WI38 (cell line): ENCODE measurements around the gene NMT2.

ENCODE experiments used
- H3K4me3 ChIP-seq: 2 replicates; pipeline ENCODE4 v1.5.1; 2011; ENCODE audit warnings: low read depth, mild to moderate bottlenecking, control low read depth, low read length
- TF ChIP-seq, protein P1 (sequence below): IDR thresholded peaks from 2 replicates; pipeline ENCODE4 v1.5.1; 2012; ENCODE audit warnings: low read depth, mild to moderate bottlenecking, control low read depth, low read length

Gene NMT2

DNA sequence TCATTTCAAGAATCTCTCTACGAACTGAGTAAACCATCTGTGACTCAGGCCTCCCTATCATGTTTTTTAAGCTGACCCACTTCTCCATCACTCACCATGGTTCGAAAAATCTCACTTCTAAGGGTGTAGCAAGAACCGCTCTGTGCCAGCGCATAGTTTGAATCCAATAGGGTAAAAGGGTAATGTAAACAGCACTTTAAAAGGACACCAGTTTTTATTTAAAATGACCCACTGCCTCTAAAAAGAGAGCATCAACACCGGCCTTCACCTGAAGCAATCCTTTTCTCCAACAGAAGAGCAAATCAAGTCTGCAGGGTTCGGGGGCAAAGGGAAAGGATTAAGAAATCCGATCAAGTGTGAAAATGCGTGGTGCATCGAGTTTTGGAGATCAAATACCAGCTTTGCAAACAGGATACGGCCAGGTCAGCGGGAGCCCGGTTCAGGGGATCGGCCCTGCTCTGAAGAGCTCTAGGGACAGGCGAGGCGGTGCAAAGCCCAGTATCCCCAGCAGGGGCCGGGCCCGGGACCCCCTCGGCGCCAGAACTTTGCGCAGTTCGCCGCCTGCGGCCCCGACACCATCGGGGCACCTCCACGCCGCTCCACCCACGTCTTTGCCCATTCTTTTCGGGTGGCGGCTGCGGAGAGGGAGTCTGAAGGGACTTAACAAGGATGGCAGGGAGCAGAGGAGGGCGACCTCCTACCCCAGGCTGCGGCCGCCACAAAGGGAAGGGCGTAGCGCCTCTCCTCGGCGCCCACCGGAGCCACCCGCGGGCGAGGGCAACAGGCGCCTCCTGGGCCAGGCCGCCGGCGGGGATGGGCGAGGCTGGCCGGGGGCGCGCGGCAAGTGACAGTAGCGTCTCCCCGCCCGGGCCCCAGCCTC is 842 bp downstream of the NMT2 start:
- peak overlapping the region; percentile 86 for H3K4me3 ChIP-seq
- TF ChIP-seq, protein P1, sequence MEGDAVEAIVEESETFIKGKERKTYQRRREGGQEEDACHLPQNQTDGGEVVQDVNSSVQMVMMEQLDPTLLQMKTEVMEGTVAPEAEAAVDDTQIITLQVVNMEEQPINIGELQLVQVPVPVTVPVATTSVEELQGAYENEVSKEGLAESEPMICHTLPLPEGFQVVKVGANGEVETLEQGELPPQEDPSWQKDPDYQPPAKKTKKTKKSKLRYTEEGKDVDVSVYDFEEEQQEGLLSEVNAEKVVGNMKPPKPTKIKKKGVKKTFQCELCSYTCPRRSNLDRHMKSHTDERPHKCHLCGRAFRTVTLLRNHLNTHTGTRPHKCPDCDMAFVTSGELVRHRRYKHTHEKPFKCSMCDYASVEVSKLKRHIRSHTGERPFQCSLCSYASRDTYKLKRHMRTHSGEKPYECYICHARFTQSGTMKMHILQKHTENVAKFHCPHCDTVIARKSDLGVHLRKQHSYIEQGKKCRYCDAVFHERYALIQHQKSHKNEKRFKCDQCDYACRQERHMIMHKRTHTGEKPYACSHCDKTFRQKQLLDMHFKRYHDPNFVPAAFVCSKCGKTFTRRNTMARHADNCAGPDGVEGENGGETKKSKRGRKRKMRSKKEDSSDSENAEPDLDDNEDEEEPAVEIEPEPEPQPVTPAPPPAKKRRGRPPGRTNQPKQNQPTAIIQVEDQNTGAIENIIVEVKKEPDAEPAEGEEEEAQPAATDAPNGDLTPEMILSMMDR, result peak; percentile 66

DNA sequence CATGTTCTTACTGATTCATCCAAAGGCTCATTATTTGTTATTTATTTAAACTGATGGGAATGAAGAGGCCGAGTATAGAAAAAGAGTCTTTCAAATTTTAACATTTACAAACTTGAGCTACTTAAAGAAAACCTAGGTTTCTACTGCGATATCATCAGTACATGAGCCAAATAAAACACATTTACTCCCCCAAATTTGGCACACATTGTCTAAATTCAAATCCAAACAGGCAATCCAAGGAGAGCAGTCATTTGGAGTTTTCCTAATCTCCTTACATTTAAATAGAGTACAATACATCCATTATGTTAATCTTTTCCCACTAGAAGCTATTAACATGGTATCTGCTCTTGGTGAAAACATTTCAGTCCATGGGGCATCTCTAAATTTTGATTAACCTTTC is 2.2 kb downstream of the NMT2 start:
- TF ChIP-seq, protein P1, result no peak
- H3K4me3 ChIP-seq, result peak overlapping the region; percentile 86

DNA sequence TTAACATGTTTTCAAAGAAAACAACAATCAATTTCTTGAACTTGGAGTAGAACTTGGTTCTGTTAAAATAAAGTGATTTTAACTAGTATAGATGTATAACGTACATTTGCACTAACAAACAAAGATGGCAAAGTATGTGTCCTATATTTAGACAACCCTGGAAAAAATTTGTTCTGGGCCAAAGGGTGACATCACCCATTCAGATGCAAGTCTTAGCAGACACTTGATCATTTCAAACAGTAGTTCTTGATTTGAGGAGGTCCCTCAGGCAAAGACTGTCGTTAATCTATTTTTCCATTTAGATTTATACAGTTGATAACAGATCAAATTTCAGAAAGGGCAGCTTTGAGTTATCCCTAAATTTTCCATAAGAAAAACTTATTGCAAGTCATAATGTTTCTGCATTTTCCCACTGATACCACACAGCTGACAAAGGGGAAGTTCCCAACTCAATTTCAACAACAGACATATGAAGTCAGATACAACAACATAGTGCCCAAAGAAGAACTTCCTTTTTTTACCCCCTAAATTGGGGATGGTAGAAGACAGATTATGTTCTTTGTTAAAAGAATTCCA is 5.2 kb downstream of the NMT2 start:
- TF ChIP-seq, protein P1, result no peak
- no peak overlapping the region for H3K4me3 ChIP-seq

DNA sequence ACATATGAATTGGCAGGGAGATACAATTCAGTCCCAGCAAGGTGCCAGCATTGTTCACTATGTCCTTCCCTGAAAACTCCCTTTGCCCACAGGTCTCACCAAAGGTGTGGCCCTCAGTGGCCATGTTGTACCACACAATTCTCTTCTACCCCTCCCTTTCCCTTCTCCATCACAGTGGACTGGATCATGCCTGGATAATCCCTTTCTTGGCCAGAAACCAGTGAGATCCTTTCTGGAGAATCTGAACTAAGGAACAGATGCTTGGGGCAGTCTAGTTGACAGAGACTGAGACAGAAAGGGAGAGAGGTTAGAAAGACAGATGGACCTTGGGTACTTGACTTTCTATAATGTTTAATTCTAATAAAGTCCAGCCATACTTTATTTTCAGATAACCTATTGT is 9.5 kb downstream of the NMT2 start:
- no peak overlapping the region for H3K4me3 ChIP-seq
- TF ChIP-seq, protein P1, result no peak

DNA sequence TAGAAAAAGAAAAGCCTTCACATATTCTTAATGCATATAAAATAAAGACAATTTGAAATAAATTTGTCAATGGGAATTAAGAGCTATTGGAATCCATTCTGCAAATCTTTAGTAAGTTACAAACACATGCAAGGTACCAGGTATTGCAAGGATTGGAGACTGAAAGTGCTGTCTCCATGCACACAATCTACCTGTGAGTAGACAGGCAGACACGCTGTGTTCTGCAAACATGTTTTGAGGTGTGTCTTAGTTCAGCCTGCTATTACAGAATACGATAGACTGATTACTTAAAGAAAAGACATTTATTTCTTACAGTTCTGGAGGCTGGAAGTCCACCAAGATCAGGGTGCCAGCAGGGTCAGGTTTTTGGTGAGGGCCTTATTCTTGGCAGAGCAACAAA is 10.0 kb downstream of the NMT2 start:
- H3K4me3 ChIP-seq, result no peak overlapping the region
- TF ChIP-seq, protein P1, result no peak

DNA sequence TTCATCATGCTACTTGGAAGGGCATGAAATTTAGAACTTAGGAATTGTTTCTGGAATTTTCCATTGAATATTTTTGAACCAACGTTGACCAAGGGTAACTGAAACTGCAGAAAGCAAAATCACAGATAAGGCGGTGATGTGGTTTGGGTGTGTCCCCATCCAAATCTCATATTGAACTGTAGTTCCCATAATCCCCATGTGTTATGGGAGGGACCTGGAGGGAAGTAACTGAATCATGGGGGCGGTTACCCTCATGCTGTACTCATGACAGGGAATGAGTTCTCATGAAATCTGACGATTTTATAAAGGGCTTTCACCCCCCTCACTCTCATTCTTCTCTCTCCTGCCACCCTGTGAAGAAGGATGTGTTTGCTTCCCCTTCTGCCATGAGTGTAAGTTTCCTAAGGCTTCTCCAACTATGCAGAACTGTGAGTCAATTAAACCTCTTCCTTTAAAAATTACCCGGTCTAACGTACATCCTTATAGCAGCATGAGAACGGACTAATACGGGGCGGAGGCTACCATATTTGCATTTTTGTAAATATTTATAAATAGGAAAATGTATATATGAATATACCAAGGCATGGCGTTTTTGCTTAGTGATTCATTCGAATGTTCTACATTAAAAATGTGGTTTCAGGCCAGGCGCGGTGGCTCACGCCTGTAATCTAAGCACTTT is 12.4 kb downstream of the NMT2 start:
- TF ChIP-seq, protein P1, result no peak
- no peak overlapping the region for H3K4me3 ChIP-seq

DNA sequence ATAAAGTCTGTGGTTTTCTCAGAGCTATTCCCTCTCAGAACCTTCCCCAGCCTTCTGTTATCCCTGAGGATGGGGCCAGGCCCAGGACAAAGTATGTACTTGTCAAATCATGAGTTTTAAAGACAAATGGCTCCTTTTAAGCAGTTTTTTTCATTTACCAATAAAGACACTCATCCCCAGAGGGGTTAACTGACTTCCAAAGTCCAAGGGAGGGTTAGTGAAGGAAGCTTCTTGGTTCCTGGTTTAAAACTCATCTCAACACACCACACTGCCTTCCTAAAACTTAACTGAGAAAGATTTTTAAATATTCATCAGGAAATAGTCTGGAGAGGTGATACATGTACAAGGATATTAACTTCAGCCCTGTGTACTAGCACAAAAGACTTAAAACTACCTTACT is 15.9 kb downstream of the NMT2 start:
- TF ChIP-seq, protein P1, result no peak
- H3K4me3 ChIP-seq, result no peak overlapping the region
